ENCODE data around the gene LMO1. TPM values are rescaled to one million over a fixed set of nuclear protein-coding genes. Genes with fewer than 3 reads are reported as not detected.

Gene LMO1
- total RNA-seq, 2 donors from 2014 or later = not detected

DNA sequence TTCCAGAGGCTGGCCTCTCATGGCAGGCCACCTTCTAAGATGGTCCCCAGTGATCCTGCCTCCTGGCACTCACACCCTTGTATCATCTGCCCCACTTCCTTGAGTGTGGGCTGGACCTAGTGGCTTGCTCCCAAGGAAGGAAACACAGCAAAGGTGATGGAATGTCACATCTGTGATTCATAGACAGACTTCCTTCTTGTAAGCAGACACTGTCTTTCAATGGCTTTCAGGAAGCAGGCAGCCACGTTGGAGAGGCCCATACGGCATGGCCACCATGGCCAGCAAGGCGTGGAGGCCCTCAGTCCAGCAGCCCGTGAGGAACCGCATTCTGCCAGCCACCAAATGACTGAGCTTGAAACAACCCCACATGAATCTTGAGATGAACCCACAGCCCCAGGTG is 11.3 kb downstream of the LMO1 start:
- Histone ChIP-seq H3K4me1 (no peaks in the 10 kb centered on the region), H3K27ac (no peak overlapping the region), H3K9me3 (no peaks in the 10 kb centered on the region), H3K36me3 (no peaks in the 10 kb centered on the region), H3K27me3 (no peaks in the 10 kb centered on the region), H3K4me3 (no peak overlapping the region)
- DNase-seq (ENCODE audit: low spot score) = no peak
- no peak for TF ChIP-seq CTCF (IDR thresholded peaks at IDR 0.05)

GRCh38 chr11:8251616-8252295 is 11.9 kb downstream of the LMO1 start:
- H3K27ac ChIP-seq = no peak overlapping the region
- H3K36me3 ChIP-seq = no peaks in the 10 kb centered on the region
- H3K4me1 ChIP-seq = no peaks in the 10 kb centered on the region
- DNase-seq (ENCODE audit: low spot score) = no peak
- TF ChIP-seq CTCF (IDR thresholded peaks at IDR 0.05) = no peak
- no peaks in the 10 kb centered on the region for H3K27me3 ChIP-seq
- no peaks in the 10 kb centered on the region for H3K9me3 ChIP-seq
- H3K4me3 ChIP-seq = no peak overlapping the region

DNA sequence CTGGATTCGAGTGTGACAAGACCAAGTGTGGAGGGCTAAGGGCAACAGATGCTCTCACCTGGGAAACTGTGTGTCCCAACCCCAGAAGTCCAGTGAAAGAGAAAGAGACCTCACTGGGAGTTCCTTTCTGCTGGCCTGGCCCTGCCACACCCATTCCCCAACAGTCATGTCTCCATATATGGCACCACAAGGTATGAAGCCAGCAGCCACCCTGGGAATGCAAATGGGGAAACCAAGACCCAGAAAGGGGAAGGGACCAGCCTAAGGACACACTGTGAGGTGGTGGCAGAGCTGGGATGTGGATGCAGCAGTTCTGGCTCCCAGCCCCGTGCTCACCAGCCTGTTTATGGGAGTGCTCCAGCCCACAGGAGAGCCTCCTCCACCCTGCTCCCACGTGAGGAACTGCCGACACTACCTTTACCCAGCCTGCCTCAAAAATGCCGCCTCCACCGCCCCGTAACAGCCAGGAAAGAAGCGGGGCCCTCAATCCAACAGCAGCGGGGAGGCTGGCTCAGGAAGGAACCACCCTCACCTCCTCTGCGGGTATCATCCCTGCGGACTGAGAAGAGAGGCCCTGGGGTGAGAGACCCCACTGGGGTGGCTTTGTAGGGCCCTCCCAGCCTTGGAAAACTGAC is 12.6 kb downstream of the LMO1 start:
- Histone ChIP-seq H3K9me3 (no peaks in the 10 kb centered on the region), H3K4me1 (no peaks in the 10 kb centered on the region), H3K4me3 (no peak overlapping the region), H3K27ac (no peak overlapping the region), H3K27me3 (no peaks in the 10 kb centered on the region), H3K36me3 (no peaks in the 10 kb centered on the region)
- no peak for DNase-seq (ENCODE audit: low spot score)
- no peak for TF ChIP-seq CTCF (IDR thresholded peaks at IDR 0.05)

GRCh38 chr11:8250434-8250833 is 13.2 kb downstream of the LMO1 start:
- H3K36me3 ChIP-seq = no peaks in the 10 kb centered on the region
- H3K27me3 ChIP-seq = no peaks in the 10 kb centered on the region
- H3K9me3 ChIP-seq = no peaks in the 10 kb centered on the region
- no peak for TF ChIP-seq CTCF (IDR thresholded peaks at IDR 0.05)
- H3K27ac ChIP-seq = no peak overlapping the region
- no peak overlapping the region for H3K4me3 ChIP-seq
- DNase-seq (ENCODE audit: low spot score) = no peak
- H3K4me1 ChIP-seq = no peaks in the 10 kb centered on the region

DNA sequence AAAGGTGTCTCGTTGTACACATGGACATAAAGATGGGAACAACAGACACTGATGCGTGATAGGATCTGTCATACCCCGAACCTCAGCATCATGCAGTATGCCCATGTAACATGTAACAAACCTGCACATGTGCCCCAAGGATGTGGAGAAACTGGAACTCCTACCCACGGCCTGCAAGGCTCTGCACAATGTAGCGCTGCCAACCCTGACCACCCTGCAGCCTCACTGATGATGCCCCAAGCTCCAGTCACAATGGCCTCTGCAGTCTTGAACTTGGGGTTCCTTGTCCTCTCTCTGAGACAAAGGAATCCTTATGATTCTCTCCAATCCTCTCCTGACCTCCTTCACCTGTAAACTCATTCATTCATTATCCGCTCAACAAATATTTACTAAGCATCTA is 14.2 kb downstream of the LMO1 start:
- Histone ChIP-seq H3K4me1 (no peaks in the 10 kb centered on the region), H3K9me3 (no peaks in the 10 kb centered on the region), H3K4me3 (no peak overlapping the region), H3K36me3 (no peaks in the 10 kb centered on the region), H3K27ac (no peak overlapping the region), H3K27me3 (no peaks in the 10 kb centered on the region)
- no peak for DNase-seq (ENCODE audit: low spot score)
- no peak for TF ChIP-seq CTCF (IDR thresholded peaks at IDR 0.05)

DNA sequence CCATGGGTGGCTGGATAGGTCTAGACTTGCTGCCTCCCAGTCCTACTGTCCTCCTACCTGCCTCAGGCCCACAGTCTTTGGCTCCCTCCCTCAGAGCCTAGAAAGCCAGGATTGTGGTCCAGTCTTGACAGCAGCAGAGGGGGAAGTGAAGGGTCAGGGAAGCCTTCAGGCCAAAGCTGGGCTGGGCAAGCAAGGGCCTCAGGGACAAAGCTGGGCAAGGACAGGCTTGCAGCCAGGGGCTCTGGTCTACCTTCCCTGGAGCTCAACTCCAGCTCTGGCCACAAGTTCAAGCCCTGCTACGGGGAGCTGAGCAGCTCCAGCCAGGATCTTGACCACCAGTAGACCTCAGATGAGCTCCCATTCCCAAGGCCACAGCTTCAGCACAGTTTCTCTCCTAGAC is 14.9 kb downstream of the LMO1 start:
- Histone ChIP-seq H3K4me3 (no peak overlapping the region), H3K9me3 (no peaks in the 10 kb centered on the region), H3K27me3 (no peaks in the 10 kb centered on the region), H3K27ac (no peak overlapping the region), H3K4me1 (no peaks in the 10 kb centered on the region), H3K36me3 (no peaks in the 10 kb centered on the region)
- no peak for DNase-seq (ENCODE audit: low spot score)
- TF ChIP-seq CTCF (IDR thresholded peaks at IDR 0.05) = no peak
